Measurements from ENCODE around the gene PHF23. TPM values are rescaled to one million over a fixed set of nuclear protein-coding genes. Genes with fewer than 3 reads are reported as not detected.

The PHF23 gene
- total and polyA plus RNA-seq, 9 of the 15 experiments (the other 6 are each of a cell fraction or from before 2014, with no cell fraction given): 7.4 to 87.5 (median 33.7) TPM

- TF ChIP-seq THRA (IDR thresholded peaks at IDR 0.05) (no peak), HNRNPL (IDR thresholded peaks at IDR 0.05; ENCODE audit: low read depth, low read length) (no peak), SOX6 (IDR thresholded peaks at IDR 0.05) (0 out of 2 replicates have a peak, but pooled peaks have one; percentile 26), MAZ (CRISPR knock-in tag; conservative IDR thresholded peaks at IDR 0.05 in 1 of 2, IDR thresholded peaks at IDR 0.05 in 1 of 2) (peak; percentile 86 to 95), TCF15 (CRISPR knock-in tag; IDR thresholded peaks at IDR 0.05) (no peak), ZNF134 (CRISPR knock-in tag; conservative IDR thresholded peaks at IDR 0.05) (no peak), NELFE (IDR thresholded peaks at IDR 0.05; ENCODE audit: insufficient read depth, insufficient read length) (no peak), CREB5 (CRISPR knock-in tag; IDR thresholded peaks at IDR 0.05) (0 out of 2 replicates have a peak, but pooled peaks have one; percentile 13), SMC3 (conservative IDR thresholded peaks at IDR 0.05; ENCODE audit: insufficient read depth, low read depth, low read length) (no peak), NRF1 (conservative IDR thresholded peaks at IDR 0.05 in 1 of 2, IDR thresholded peaks at IDR 0.05 in 1 of 2) (peak; percentile 89 to 90), TRIM24 (IDR thresholded peaks at IDR 0.05) (no peak), ZNF551 (CRISPR knock-in tag; IDR thresholded peaks at IDR 0.05) (peak; percentile 70; the same call in 1 of the 2 replicates), FOXK1 (CRISPR knock-in tag; IDR thresholded peaks at IDR 0.05; ENCODE audit: borderline replicate concordance) (no peak), ZNF146 (CRISPR knock-in tag; IDR thresholded peaks at IDR 0.05; ENCODE audit: unreplicated experiment) (no peak)
- TF ChIP-seq, protein P1, sequence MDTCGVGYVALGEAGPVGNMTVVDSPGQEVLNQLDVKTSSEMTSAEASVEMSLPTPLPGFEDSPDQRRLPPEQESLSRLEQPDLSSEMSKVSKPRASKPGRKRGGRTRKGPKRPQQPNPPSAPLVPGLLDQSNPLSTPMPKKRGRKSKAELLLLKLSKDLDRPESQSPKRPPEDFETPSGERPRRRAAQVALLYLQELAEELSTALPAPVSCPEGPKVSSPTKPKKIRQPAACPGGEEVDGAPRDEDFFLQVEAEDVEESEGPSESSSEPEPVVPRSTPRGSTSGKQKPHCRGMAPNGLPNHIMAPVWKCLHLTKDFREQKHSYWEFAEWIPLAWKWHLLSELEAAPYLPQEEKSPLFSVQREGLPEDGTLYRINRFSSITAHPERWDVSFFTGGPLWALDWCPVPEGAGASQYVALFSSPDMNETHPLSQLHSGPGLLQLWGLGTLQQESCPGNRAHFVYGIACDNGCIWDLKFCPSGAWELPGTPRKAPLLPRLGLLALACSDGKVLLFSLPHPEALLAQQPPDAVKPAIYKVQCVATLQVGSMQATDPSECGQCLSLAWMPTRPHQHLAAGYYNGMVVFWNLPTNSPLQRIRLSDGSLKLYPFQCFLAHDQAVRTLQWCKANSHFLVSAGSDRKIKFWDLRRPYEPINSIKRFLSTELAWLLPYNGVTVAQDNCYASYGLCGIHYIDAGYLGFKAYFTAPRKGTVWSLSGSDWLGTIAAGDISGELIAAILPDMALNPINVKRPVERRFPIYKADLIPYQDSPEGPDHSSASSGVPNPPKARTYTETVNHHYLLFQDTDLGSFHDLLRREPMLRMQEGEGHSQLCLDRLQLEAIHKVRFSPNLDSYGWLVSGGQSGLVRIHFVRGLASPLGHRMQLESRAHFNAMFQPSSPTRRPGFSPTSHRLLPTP (IDR thresholded peaks at IDR 0.05; ENCODE audit: borderline replicate concordance, extremely low read depth, insufficient read length): no peak
- TF ChIP-seq, protein P2, sequence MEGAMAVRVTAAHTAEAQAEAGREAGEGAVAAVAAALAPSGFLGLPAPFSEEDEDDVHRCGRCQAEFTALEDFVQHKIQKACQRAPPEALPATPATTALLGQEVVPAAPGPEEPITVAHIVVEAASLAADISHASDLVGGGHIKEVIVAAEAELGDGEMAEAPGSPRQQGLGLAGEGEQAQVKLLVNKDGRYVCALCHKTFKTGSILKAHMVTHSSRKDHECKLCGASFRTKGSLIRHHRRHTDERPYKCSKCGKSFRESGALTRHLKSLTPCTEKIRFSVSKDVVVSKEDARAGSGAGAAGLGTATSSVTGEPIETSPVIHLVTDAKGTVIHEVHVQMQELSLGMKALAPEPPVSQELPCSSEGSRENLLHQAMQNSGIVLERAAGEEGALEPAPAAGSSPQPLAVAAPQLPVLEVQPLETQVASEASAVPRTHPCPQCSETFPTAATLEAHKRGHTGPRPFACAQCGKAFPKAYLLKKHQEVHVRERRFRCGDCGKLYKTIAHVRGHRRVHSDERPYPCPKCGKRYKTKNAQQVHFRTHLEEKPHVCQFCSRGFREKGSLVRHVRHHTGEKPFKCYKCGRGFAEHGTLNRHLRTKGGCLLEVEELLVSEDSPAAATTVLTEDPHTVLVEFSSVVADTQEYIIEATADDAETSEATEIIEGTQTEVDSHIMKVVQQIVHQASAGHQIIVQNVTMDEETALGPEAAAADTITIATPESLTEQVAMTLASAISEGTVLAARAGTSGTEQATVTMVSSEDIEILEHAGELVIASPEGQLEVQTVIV (CRISPR knock-in tag; IDR thresholded peaks at IDR 0.05; ENCODE audit: borderline replicate concordance): no peak
Measured at GRCh38 chr17:7234083-7234951, 4.9 kb downstream of the PHF23 start, which contains the start of gene DVL2 (continued).

Data from K562 (cell line).